HG03095 (cell line): Measurements from ENCODE around the gene ZNF438.
"Not testable (repeated sequence)": the region's sequence is repeated elsewhere in the genome, so short reads cannot be mapped to it uniquely, and the experiment has no call there.

Experiments used
- ATAC-seq: cut with Tn5 transposase; IDR thresholded peaks from one replicate; pipeline ENCODE4 v1.9.1; 2021; ENCODE audit warnings: moderate library complexity; ENCODE audit not compliant: unreplicated experiment

The ZNF438 gene

DNA sequence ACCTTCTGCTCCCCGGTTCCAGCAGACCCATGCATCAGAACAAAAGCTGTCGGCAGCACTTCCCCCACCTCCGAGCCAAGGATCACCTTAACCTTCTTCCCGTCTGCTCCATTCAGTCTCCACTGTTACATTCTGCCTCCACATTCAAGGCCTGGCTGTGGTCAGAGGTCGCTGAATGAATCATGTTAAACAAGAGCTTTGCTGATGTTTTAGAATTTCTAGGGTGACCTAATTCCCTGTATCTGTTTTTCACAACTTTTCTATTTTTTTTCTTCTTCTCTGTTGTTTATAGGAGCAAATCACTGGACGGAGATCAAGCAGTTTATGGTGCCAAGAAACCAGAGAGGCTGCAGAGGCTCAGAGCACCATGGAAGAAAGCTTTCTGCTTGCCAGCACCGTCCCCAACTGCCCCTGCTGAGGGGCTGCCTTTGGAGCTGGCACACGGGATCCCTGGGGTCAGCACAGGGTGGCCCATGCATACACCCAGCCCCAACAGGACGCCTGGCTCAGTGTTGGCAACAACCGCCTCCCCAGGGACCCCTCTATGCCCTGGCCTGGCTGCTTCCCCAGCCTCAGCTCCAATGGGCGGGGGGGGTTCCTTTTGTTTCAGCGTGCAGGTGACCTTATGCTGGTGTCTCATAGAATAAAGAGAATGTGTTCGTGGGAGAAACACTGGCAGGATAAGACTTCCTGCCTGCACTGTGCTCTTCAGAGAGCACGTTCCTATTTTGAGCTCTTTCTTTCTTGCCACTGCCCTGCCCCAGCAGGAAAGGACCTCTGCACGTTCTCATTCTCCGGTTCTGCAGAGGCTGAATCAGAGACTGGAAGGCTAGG lies 219.4 kb downstream of the ZNF438 start:
- ATAC-seq, result no peak

DNA sequence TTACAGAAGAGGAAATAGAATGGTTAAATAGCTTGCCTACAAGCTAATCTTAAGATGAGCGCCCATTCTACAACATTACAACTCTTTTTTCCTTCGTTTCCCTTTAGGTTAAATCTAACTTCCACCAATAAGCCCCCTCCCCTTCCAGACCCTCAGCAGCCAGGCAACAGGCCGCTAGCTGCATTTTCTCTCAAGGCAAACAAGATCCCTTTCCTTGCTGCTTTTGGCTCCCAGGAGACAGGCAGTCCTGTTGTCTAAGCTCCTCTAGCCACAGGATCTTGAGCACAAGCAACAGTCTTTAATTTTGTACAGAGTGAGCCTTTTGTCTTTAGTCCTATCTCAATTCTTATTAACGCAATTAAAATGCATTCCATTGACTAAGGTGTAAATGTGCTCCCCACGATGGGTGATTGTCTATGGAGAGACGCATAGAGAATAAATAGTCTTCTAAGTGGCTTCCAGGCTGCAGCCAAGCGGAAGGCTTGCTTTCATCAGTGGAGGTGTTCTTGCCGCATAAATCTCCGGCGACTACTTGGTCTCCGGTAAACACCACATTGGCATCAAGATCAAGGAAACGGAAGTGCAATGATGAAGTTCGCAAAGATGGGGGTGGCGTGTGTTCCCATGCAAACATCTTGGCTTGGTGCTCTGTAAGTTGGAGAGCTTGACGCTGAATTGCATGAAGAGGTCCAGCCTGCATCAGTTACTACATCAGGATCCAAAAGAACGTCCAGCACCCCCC lies 220.2 kb downstream of the ZNF438 start:
- ATAC-seq, result no peak

DNA sequence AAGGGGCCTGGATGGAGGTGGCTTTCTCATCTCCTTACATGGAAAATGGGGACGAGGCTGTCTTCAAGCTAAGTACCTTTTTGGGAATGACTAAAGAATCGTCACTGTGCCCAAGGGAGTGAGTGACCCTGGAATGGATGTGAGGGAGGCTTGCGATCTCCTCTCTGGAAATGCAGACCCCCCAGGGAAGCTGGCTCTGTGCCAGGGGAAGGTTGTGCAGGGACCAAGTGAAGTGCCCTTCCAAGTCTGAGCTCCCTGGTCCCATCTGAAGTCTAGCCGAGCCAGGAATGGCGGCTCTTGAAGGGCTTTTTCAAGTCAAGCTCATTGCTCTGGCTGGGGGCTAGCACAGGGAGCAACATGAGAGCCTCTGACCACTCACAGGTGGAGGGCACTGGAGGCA lies 221.2 kb downstream of the ZNF438 start:
- no peak for ATAC-seq

GRCh38 chr10:30806850-30807249 lies 224.8 kb downstream of the ZNF438 start:
- ATAC-seq, result no peak

DNA sequence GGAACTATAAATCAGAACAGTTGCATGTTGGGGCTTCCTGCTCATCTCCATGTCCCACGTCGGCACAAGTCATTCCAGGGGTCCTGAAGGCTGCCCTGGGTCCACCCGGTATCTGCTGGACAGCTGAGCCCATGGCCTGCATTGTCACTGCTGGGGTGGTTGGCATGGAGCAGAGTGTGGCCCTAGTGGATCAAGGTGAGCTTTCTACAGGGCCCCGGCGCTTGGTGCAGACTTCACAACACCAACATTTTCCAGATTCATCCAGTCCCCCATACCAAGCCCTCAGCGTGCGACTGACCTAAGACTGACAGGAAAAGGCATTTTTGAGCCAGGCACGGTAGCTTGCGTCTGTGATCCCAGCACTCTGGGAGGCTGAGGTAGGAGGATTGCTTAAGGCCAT lies 226.6 kb downstream of the ZNF438 start:
- no peak for ATAC-seq

DNA sequence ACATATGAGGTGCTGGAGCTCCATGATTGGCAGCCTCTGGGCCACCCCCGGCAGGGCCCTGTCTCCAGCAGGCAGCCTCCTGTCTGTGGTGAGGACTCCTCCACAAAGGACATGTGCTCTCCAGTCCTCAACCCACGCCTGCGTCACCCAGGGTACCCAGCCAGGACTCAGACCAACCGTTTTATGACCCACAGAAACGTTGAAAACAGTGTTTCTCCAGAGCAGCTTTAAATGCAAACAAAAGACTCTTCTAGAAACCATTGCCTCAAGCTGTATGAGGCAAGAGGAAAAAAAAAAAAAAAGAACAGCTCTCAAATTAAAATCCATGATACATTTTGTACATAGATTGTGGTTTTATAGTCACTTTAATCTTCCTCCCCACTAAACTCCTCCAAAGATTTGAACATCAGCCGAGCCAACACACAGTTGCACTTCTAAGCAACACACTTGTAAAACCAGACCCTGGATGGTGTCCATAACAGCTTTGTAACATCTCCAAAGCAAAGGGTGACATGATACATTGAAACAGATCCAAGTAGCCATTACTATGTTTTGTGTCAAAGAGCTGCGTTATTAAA lies 227.1 kb downstream of the ZNF438 start:
- no peak for ATAC-seq

DNA sequence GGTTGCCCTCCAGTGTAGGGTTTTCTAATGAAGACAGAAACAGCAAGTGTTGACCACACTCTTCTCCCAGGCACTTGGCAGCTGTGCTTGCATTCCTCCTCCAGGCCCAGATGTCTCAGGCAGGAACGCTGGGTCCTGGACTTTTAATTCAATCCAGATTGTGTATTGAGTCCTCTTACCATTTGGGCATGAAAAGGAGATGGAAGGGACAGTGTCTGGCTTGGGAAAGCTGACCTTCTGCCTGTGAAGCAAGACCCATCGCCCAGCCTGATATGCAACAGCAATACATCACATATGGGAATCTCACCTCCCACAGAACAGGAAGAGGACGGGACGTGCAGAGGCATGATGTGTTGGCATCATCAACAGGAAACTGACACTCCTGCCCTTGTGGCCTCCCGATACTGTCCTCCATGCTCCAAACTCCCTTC lies 227.8 kb downstream of the ZNF438 start:
- no peak for ATAC-seq

GRCh38 chr10:30803058-30803457 lies 228.6 kb downstream of the ZNF438 start:
- no peak for ATAC-seq

- no peak for ATAC-seq
Observed at GRCh38 chr10:30800368-30800767, 231.3 kb downstream of the ZNF438 start.

GRCh38 chr10:30798646-30799185 lies 232.9 kb downstream of the ZNF438 start:
- ATAC-seq, result no peak

- ATAC-seq, result not testable (repeated sequence)
Observed at GRCh38 chr10:30795024-30795423, 236.6 kb downstream of the ZNF438 start.
